IMR-90 (cell line): ENCODE results near the gene SCFD2. TPM values are rescaled to one million over a fixed set of nuclear protein-coding genes. Genes with fewer than 3 reads are reported as not detected.
A peak's percentile ranks its signal among the peaks of the same experiment; 100 is the strongest.

Experiments
- ATAC-seq: fragments of 200-7000 bp; cut with Tn5 transposase; 2 replicates; pipeline ENCODE4 v1.9.1; 2020; ENCODE audit warnings: low read depth, mild to moderate bottlenecking, moderate library complexity
- BruUV-seq: library from RNA; stranded (reverse); fragments of 400-500 nt; replicated peaks from 2 replicates; lab custom pipeline; 2021; lab: Mats Ljungman, UMichigan
- CTCF ChIA-PET: fragments of 300-600 bp; formaldehyde crosslinking; extraction: SDS; loops from one replicate; lab custom pipeline; 2021; ENCODE audit warnings: antibody characterized with exemption; lab: Yijun Ruan, JAX
- POLR2A ChIA-PET: fragments of 300-600 bp; sonication (Branson Sonifier 250); formaldehyde crosslinking; loops from one replicate; lab custom pipeline; 2022; ENCODE audit warnings: antibody characterized with exemption; ENCODE audit not compliant: unreplicated experiment; lab: Charles Lee
- DNase-seq: peaks from one replicate; pipeline ENCODE4 v3.0.0; 2013
- H2AFZ ChIP-seq: replicated peaks from 2 replicates; pipeline ENCODE3; 2013; ENCODE audit warnings: low read length, mild to moderate bottlenecking; ENCODE audit not compliant: poor library complexity
- H2AK5ac ChIP-seq: 2 replicates; pipeline ENCODE4 v1.6.1; 2013; ENCODE audit warnings: low read depth, low read length, inconsistent platforms
- H2AK9ac ChIP-seq: replicated peaks from 2 replicates; pipeline ENCODE3; 2013; ENCODE audit warnings: mild to moderate bottlenecking, low read depth, low read length, moderate library complexity; ENCODE audit not compliant: poor library complexity
- H2BK120ac ChIP-seq: 2 replicates; pipeline ENCODE4 v1.6.1; 2013; ENCODE audit warnings: low read depth, low read length, inconsistent platforms
- H2BK15ac ChIP-seq: 3 replicates; pipeline ENCODE4 v1.6.1; 2013; ENCODE audit warnings: low read depth, low read length, inconsistent platforms
- H2BK20ac ChIP-seq: 2 replicates; pipeline ENCODE4 v1.6.1; 2013; ENCODE audit warnings: low read depth, mild to moderate bottlenecking, inconsistent platforms, low read length, moderate library complexity
- H2BK5ac ChIP-seq: 2 replicates; pipeline ENCODE4 v1.6.1; 2013; ENCODE audit warnings: mild to moderate bottlenecking, low read depth, low read length, inconsistent platforms; ENCODE audit not compliant: poor library complexity, severe bottlenecking
- H3K14ac ChIP-seq: replicated peaks from 2 replicates; pipeline ENCODE4 v1.6.1; 2013; ENCODE audit warnings: low read depth, low read length, inconsistent platforms
- H3K18ac ChIP-seq: 2 replicates; pipeline ENCODE4 v1.6.1; 2013; ENCODE audit warnings: low read depth, low read length, control low read depth
- H3K23ac ChIP-seq: 2 replicates; pipeline ENCODE4 v1.6.1; 2013; ENCODE audit warnings: low read depth, low read length, inconsistent platforms
- H3K27ac ChIP-seq: 2 replicates; pipeline ENCODE4 v1.5.1; 2013; ENCODE audit warnings: mild to moderate bottlenecking, control low read depth, low read length; ENCODE audit not compliant: insufficient read depth
- H3K27me3 ChIP-seq: 2 replicates; pipeline ENCODE4 v1.6.1; 2013; ENCODE audit warnings: low read length; ENCODE audit not compliant: control insufficient read depth, insufficient read depth
- H3K36me3 ChIP-seq: 2 replicates; pipeline ENCODE4 v1.6.1; 2013; ENCODE audit warnings: low read length, mixed read lengths; ENCODE audit not compliant: control insufficient read depth, insufficient read depth
- H3K4ac ChIP-seq: 2 replicates; pipeline ENCODE4 v1.6.1; 2013; ENCODE audit warnings: low read depth, low read length, inconsistent platforms
- H3K4me1 ChIP-seq: 2 replicates; pipeline ENCODE4 v1.6.1; 2013; ENCODE audit warnings: low read length, mixed read lengths; ENCODE audit not compliant: control insufficient read depth, insufficient read depth
- H3K4me2 ChIP-seq: 2 replicates; pipeline ENCODE4 v1.6.1; 2013; ENCODE audit warnings: low read depth, mild to moderate bottlenecking, control low read depth, low read length, moderate library complexity
- H3K4me3 ChIP-seq: 2 replicates; pipeline ENCODE4 v1.5.1; 2013; ENCODE audit warnings: low read depth, mild to moderate bottlenecking, control low read depth, low read length, moderate library complexity; ENCODE audit not compliant: insufficient read depth
- H3K56ac ChIP-seq: 2 replicates; pipeline ENCODE4 v1.6.1; 2013; ENCODE audit warnings: low read length, inconsistent platforms; ENCODE audit not compliant: insufficient read depth; ENCODE audit errors: extremely low read depth
- H3K79me1 ChIP-seq, 2 experiments: 2 replicates each; pipeline ENCODE4 v1.6.1; 2013; ENCODE audit warnings: low read length in 2 of 2, inconsistent platforms in 1 of 2, low read depth in 1 of 2
- H3K9ac ChIP-seq: 2 replicates; pipeline ENCODE4 v1.6.1; 2013; ENCODE audit warnings: low read depth, low read length, control low read depth
- H3K9me1 ChIP-seq: 2 replicates; pipeline ENCODE4 v1.6.1; 2013; ENCODE audit warnings: low read length, inconsistent platforms; ENCODE audit not compliant: insufficient read depth
- H3K9me3 ChIP-seq: 2 replicates; pipeline ENCODE4 v1.6.1; 2013; ENCODE audit warnings: low read length; ENCODE audit not compliant: control insufficient read depth, insufficient read depth
- H4K20me1 ChIP-seq: 2 replicates; pipeline ENCODE4 v1.6.1; 2013; ENCODE audit warnings: low read length, inconsistent platforms; ENCODE audit not compliant: insufficient read depth
- H4K5ac ChIP-seq: 2 replicates; pipeline ENCODE4 v1.6.1; 2013; ENCODE audit warnings: mild to moderate bottlenecking, low read depth, low read length, control low read depth
- H4K8ac ChIP-seq, 2 experiments: 2 replicates each; pipeline ENCODE4 v1.6.1; 2013; ENCODE audit warnings: low read depth in 2 of 2, low read length in 2 of 2, control low read depth in 1 of 2, inconsistent platforms in 1 of 2
- H4K91ac ChIP-seq: 2 replicates; pipeline ENCODE4 v1.6.1; 2013; ENCODE audit warnings: low read depth, low read length, inconsistent platforms; ENCODE audit not compliant: insufficient read depth
- CHD1 ChIP-seq: IDR thresholded peaks from 2 replicates; pipeline ENCODE4 v1.6.1; 2012; ENCODE audit warnings: low read depth, low read length, improper control_type of control experiment
- CTCF ChIP-seq: conservative IDR thresholded peaks from 2 replicates; pipeline ENCODE4 v1.5.1; 2012; ENCODE audit warnings: mild to moderate bottlenecking, low read depth, low read length, improper control_type of control experiment
- RAD21 ChIP-seq: IDR thresholded peaks from 2 replicates; pipeline ENCODE4 v1.6.1; 2012; ENCODE audit warnings: low read length, improper control_type of control experiment
- RFX5 ChIP-seq: IDR thresholded peaks from 2 replicates; pipeline ENCODE4 v1.8.0; 2012; ENCODE audit warnings: low read depth, mild to moderate bottlenecking, low read length, moderate library complexity
- SMC3 ChIP-seq: fragments of 150-350 bp; IDR thresholded peaks from 2 replicates; pipeline ENCODE4 v1.6.1; 2016; ENCODE audit warnings: low read depth, mild to moderate bottlenecking, antibody characterized with exemption, low read length, moderate library complexity
- WGBS, 2 experiments: methylation state at CpG; one replicate each; pipeline versions ENCODE4 v1.1.5 to v1.1.7; 2013; ENCODE audit warnings: missing lambda C conversion rate in 2 of 2; ENCODE audit not compliant: insufficient read length in 1 of 2; ENCODE audit errors: extremely low coverage in 2 of 2; 5-methylcytosine and 5-hydroxymethylcytosine counted together
- dilution Hi-C: fragments of 300-500 bp; cut with HindIII; formaldehyde crosslinking; loops from one replicate; pipeline ENCODE4 v1.14.3; 2018; ENCODE audit warnings: low sequenced_read_pairs; ENCODE audit not compliant: unreplicated experiment
- in situ Hi-C: fragments of 300-500 bp; cut with MboI; formaldehyde crosslinking; loops from 3 replicates; pipeline ENCODE4 v1.14.3; 2019; ENCODE audit warnings: low sequenced_read_pairs, inconsistent platforms, mixed read lengths
- intact Hi-C: fragments of 100-400 bp; cut with micrococcal nuclease; formaldehyde crosslinking; loops from 2 replicates; pipeline ENCODE4 v1.10.0; 2022
- polyA plus RNA-seq, 3 experiments: library from polyadenylated mRNA; depleted of rRNA; stranded (reverse); fragments of >200 nt; gene quantifications; 2 replicates each; pipeline ENCODE4 v1.2.3, GENCODE V29; 2012; ENCODE audit warnings: low replicate concordance in 1 of 3
- total RNA-seq: library from RNA; depleted of rRNA; stranded (reverse); fragments of >200 nt; gene quantifications from 2 replicates; pipeline ENCODE4 v1.2.3, GENCODE V29; 2012

Gene SCFD2
- total and polyA plus RNA-seq, 2 of the 4 experiments (the other 2 are of a cell fraction) = 18.9 to 62.4 TPM

- Histone ChIP-seq H2BK15ac (no peak overlapping the region), H2BK5ac (peak overlapping the region; percentile 67), H3K36me3 (no peaks in the 10 kb centered on the region), H3K56ac (no peak overlapping the region), H3K27ac (no peak overlapping the region), H2AK5ac (no peak overlapping the region), H3K4me2 (no peak overlapping the region), H3K23ac (0 out of 2 replicates have a peak overlapping the region, but pooled peaks have one; percentile 13), H3K14ac (no peak overlapping the region), H3K4me3 (no peak overlapping the region), H3K79me1 (peaks cover 6 to 21% of the 10 kb centered on the region in 2 experiments; a peak in 2 of 4 replicates), H4K5ac (no peak overlapping the region), H4K20me1 (no peaks in the 10 kb centered on the region), H2BK120ac (peak overlapping the region; percentile 56; the same call in 1 of the 2 replicates), H4K91ac (no peak overlapping the region), H4K8ac (0 out of 4 replicates have a peak overlapping the region, but pooled peaks of 1 of the 2 experiments have one; percentile 18), H3K4me1 (peaks cover 28% of the 10 kb centered on the region), H3K27me3 (no peaks in the 10 kb centered on the region), H2AFZ (no peak overlapping the region), H3K9me3 (no peaks in the 10 kb centered on the region), H2AK9ac (no peak overlapping the region), H2BK20ac (0 out of 2 replicates have a peak overlapping the region, but pooled peaks have one; percentile 29), H3K18ac (no peak overlapping the region), H3K9ac (no peak overlapping the region), H3K4ac (no peak overlapping the region), H3K9me1 (peaks cover 3% of the 10 kb centered on the region; the same call in 1 of the 2 replicates)
- intact Hi-C loops = loop anchor here (1.0 to 5.0 kb wide), 6 partner anchors 181 to 1213 kb away; partner anchors contain the start of gene SCFD2
- CTCF ChIA-PET = interaction anchor here (0.6 to 1.7 kb wide), 5 partner anchors 331 to 1128 kb away, joined by 3 to 5 read pairs (median 3); no protein-coding TSS in a partner anchor
- no TSS peak for BruUV-seq
- ATAC-seq = peak; percentile 44; the same call in 1 of the 2 replicates
- POLR2A ChIA-PET = interaction anchor here (0.5 kb wide), 1 partner anchor 1213 kb away, joined by 3 read pairs; the partner anchor contains the start of gene PDGFRA
- DNase-seq = peak; percentile 81
- in situ Hi-C loops = loop anchor here (5.0 to 25.0 kb wide), 3 partner anchors 889 to 1212 kb away; partner anchors contain the start of genes CHIC2 and PDGFRA
- TF ChIP-seq RFX5 (no peak), RAD21 (peak; percentile 93), CHD1 (no peak; the same call in 1 of the 2 replicates), SMC3 (peak; percentile 85), CTCF (peak; percentile 81)
- dilution Hi-C loops = no loop called here
- WGBS, 2 experiments = no CpG with 5 or more reads among the region's 5 CpGs
Observed at GRCh38 chr4:53015681-53016080, 350.2 kb downstream of the SCFD2 start.
